ENCODE measurements around the gene GPATCH8.

DNA sequence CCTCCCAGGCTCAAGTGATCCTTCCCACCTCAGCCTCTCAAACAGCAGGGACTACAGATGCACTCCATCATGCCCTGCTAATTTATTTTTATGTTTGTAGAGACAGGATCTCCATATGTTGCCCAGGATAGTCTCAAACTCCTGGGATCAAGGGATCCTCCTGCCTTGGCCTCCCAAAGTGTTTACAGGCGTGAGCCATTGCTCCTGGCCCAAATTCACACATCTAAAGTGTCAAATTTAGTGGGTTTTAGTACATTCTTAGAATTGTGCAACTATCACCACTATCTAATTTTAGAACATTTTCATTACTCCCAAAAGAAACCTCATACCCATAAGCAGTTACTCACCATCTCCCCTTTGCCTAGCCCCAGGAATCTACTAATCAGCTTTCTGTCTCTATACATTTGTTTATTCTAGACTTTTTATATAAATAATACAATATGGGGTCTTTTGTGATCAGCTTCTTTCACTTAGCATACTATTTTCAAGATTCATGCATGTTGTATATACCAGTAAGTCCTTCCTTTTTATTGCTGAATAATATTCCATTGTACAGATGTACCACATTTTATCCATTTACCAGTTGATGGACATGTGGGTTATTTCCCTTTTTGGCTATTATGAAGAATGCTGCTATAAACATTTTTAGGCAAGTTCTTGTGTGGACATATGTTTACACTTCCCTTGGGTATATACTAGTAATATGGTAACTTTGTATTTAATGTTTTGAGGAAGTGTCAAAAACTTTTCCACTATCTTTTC, 88.6 kb downstream of the GPATCH8 start:
- no peak for TF ChIP-seq CTCF (IDR thresholded peaks at IDR 0.05)
- TF ChIP-seq POLR2AphosphoS5 (IDR thresholded peaks at IDR 0.05; ENCODE audit: insufficient read depth in 1 of 2, low read depth in 1 of 2), result no peak
